IPS-18c (cell line): ENCODE results near the gene AGPAT4.

ENCODE experiments used
- H3K4me3 ChIP-seq: 2 replicates; pipeline ENCODE4 v1.7.0; 2013; ENCODE audit warnings: low read depth, mild to moderate bottlenecking, low read length, moderate library complexity; ENCODE audit not compliant: insufficient read depth
- H3K9me3 ChIP-seq: one replicate; pipeline ENCODE4 v1.6.1; 2013; ENCODE audit warnings: mild to moderate bottlenecking, low read length, moderate library complexity; ENCODE audit not compliant: control insufficient read depth, insufficient read depth

The AGPAT4 gene

GRCh38 chr6:161295784-161296183 lies 21.9 kb upstream of the AGPAT4 start:
- H3K4me3 ChIP-seq: no peak overlapping the region
- no peaks in the 10 kb centered on the region for H3K9me3 ChIP-seq

- Histone ChIP-seq H3K9me3 (no peaks in the 10 kb centered on the region), H3K4me3 (no peak overlapping the region)
These were observed 18.9 kb upstream of the AGPAT4 start for GRCh38 chr6:161292650-161293281.

- H3K4me3 ChIP-seq: no peak overlapping the region
- no peaks in the 10 kb centered on the region for H3K9me3 ChIP-seq
These were observed 18.3 kb upstream of the AGPAT4 start for GRCh38 chr6:161292145-161292544.

- Histone ChIP-seq H3K9me3 (no peaks in the 10 kb centered on the region), H3K4me3 (no peak overlapping the region)
These were observed 16.9 kb upstream of the AGPAT4 start for GRCh38 chr6:161290751-161291150.

- Histone ChIP-seq H3K9me3 (no peaks in the 10 kb centered on the region), H3K4me3 (no peak overlapping the region)
These were observed 10.8 kb upstream of the AGPAT4 start for GRCh38 chr6:161284653-161285052.

GRCh38 chr6:161281092-161281491 lies 7.2 kb upstream of the AGPAT4 start:
- Histone ChIP-seq H3K9me3 (no peaks in the 10 kb centered on the region), H3K4me3 (no peak overlapping the region)

GRCh38 chr6:161279677-161280415 lies 6.0 kb upstream of the AGPAT4 start:
- H3K9me3 ChIP-seq: no peaks in the 10 kb centered on the region
- no peak overlapping the region for H3K4me3 ChIP-seq

- Histone ChIP-seq H3K9me3 (no peaks in the 10 kb centered on the region), H3K4me3 (no peak overlapping the region)
These were observed 2.8 kb upstream of the AGPAT4 start for GRCh38 chr6:161276605-161277155.

- H3K4me3 ChIP-seq: no peak overlapping the region
- H3K9me3 ChIP-seq: no peaks in the 10 kb centered on the region
These were observed 1.0 kb upstream of the AGPAT4 start for GRCh38 chr6:161274898-161275297.

GRCh38 chr6:161274488-161274858 lies 612 bp upstream of the AGPAT4 start:
- peak overlapping the region; percentile 61 for H3K4me3 ChIP-seq
- H3K9me3 ChIP-seq: no peaks in the 10 kb centered on the region

GRCh38 chr6:161273274-161273751 lies 548 bp downstream of the AGPAT4 start:
- Histone ChIP-seq H3K9me3 (no peaks in the 10 kb centered on the region), H3K4me3 (peak overlapping the region; percentile 61)

- peak overlapping the region; percentile 61 for H3K4me3 ChIP-seq
These were observed 1.1 kb downstream of the AGPAT4 start for GRCh38 chr6:161272635-161273273.

GRCh38 chr6:161271343-161272030 lies 2.4 kb downstream of the AGPAT4 start:
- Histone ChIP-seq H3K4me3 (peak overlapping the region; percentile 15; the same call in 1 of the 2 replicates), H3K9me3 (no peaks in the 10 kb centered on the region)

More at GRCh38 chr6:161272635-161273273, 1.1 kb downstream of the AGPAT4 start:
- H3K9me3 ChIP-seq: no peaks in the 10 kb centered on the region

GRCh38 chr6:161270116-161270515 lies 3.7 kb downstream of the AGPAT4 start:
- H3K9me3 ChIP-seq: no peaks in the 10 kb centered on the region
- no peak overlapping the region for H3K4me3 ChIP-seq

GRCh38 chr6:161269310-161269709 lies 4.6 kb downstream of the AGPAT4 start:
- Histone ChIP-seq H3K4me3 (no peak overlapping the region), H3K9me3 (no peaks in the 10 kb centered on the region)

- Histone ChIP-seq H3K4me3 (no peak overlapping the region), H3K9me3 (no peaks in the 10 kb centered on the region)
These were observed 5.2 kb downstream of the AGPAT4 start for GRCh38 chr6:161268531-161269210.
